Measurements from ENCODE around the gene CETN3. TPM values are rescaled to one million over a fixed set of nuclear protein-coding genes. Genes with fewer than 3 reads are reported as not detected.

Gene CETN3
- total and polyA plus RNA-seq, 2 of the 8 experiments (the other 6 are each of a cell fraction or from before 2014, with no cell fraction given) = 4.8 to 43.8 TPM

- Histone ChIP-seq H4K5ac (ENCODE audit: insufficient read length, low read depth, low read length) (no peak overlapping the region), H3K4ac (replicated peaks; ENCODE audit: insufficient read length, low read depth, low read length) (no peak overlapping the region), H2BK15ac (ENCODE audit: low read length) (no peak overlapping the region), H2AFZ (ENCODE audit: low read length) (no peak overlapping the region), H3K9me3 (ENCODE audit: insufficient read depth in 2 of 2, low read depth in 1 of 2, low read length in 1 of 2) (no peaks in the 10 kb centered on the region), H2BK5ac (ENCODE audit: low read depth, low read length) (no peak overlapping the region), H3K79me1 (ENCODE audit: low read depth, low read length) (no peaks in the 10 kb centered on the region), H4K20me1 (replicated peaks in 1 of 2; ENCODE audit: control insufficient read depth in 1 of 2, insufficient read depth in 2 of 2, low read length in 2 of 2) (no peaks in the 10 kb centered on the region), H3K36me3 (ENCODE audit: control insufficient read depth in 2 of 4, insufficient read depth in 4 of 4, low read length in 3 of 4) (no peaks in the 10 kb centered on the region), H2AK5ac (ENCODE audit: low read depth, low read length) (no peak overlapping the region), H3K18ac (ENCODE audit: extremely low read depth, low read length) (no peak overlapping the region), H2BK12ac (ENCODE audit: low read depth, low read length) (no peak overlapping the region), H3K23me2 (ENCODE audit: low read depth, low read length) (no peaks in the 10 kb centered on the region), H3K4me1 (replicated peaks in 1 of 4; ENCODE audit: control insufficient read depth in 3 of 4, insufficient read depth in 4 of 4, low read length in 3 of 4) (no peaks in the 10 kb centered on the region), H3K56ac (replicated peaks; ENCODE audit: insufficient read length, low read depth, low read length) (no peak overlapping the region), H4K8ac (ENCODE audit: extremely low read depth, insufficient read depth, low read length) (no peak overlapping the region), H3K79me2 (ENCODE audit: control insufficient read depth in 1 of 2, insufficient read depth in 2 of 2, low read length in 2 of 2) (no peaks in the 10 kb centered on the region), H3K9ac (replicated peaks in 1 of 4; ENCODE audit: extremely low read depth in 1 of 4, low read depth in 3 of 4, low read length in 3 of 4) (no peak overlapping the region), H3K23ac (ENCODE audit: insufficient read length) (no peak overlapping the region), H3K4me2 (ENCODE audit: insufficient read depth in 1 of 2, low read depth in 2 of 2, low read length in 2 of 2) (no peak overlapping the region), H3K14ac (ENCODE audit: insufficient read length) (no peak overlapping the region), H3K4me3 (ENCODE audit: extremely low read depth in 1 of 4, insufficient read depth in 2 of 4, low read depth in 3 of 4, low read length in 4 of 4) (no peak overlapping the region), H2BK120ac (replicated peaks; ENCODE audit: low read depth, low read length) (no peak overlapping the region), H2BK20ac (ENCODE audit: low read length) (no peak overlapping the region), H4K91ac (replicated peaks; ENCODE audit: insufficient read length, low read length) (no peak overlapping the region), H3K27me3 (replicated peaks in 1 of 4; ENCODE audit: control insufficient read depth in 3 of 4, extremely low read depth in 1 of 4, insufficient read depth in 3 of 4, low read length in 3 of 4) (no peaks in the 10 kb centered on the region), H3K27ac (ENCODE audit: low read depth, low read length) (no peak overlapping the region)
- ChIA-PET POLR2A (ENCODE audit: partially characterized antibody) (no interaction called here), CTCF (ENCODE audit: partially characterized antibody) (no interaction called here)
- FAIRE-seq (no peak), DNase-seq (ENCODE audit: low read depth in 1 of 2, low spot score in 2 of 2) (no peak)
- TF ChIP-seq RAD21 (IDR thresholded peaks at IDR 0.05 in 1 of 2, conservative IDR thresholded peaks at IDR 0.05 in 1 of 2; ENCODE audit: low read depth in 2 of 2, low read length in 2 of 2) (no peak), ASH2L (IDR thresholded peaks at IDR 0.05; ENCODE audit: low read length) (no peak), EGR1 (IDR thresholded peaks at IDR 0.05; ENCODE audit: borderline replicate concordance, low read depth, low read length) (no peak)
- 86% methylated on average over 3 of the region's 3 CpGs; no CpG with 5 or more reads in 1 of the 2 experiments for WGBS, 2 experiments (ENCODE audit: extremely low coverage in 1 of 2, insufficient coverage in 1 of 2, insufficient read length in 1 of 2, insufficient replicate concordance in 2 of 2, low coverage in 1 of 2, low lambda C conversion rate in 2 of 2, missing lambda C conversion rate in 1 of 2)
Observed at GRCh38 chr5:90351101-90351500, 58.5 kb downstream of the CETN3 start.

Measured in H1 (cell line).